ENCODE measurements around the gene LSMEM2.
"Not testable (repeated sequence)": the region's sequence is repeated elsewhere in the genome, so short reads cannot be mapped to it uniquely, and the experiment has no call there.

LSMEM2 gene

GRCh38 chr3:50302095-50303012 is 23.5 kb downstream of the LSMEM2 start:
- no peak for ATAC-seq
- no peaks in the 10 kb centered on the region for H3K9me3 Mint-ChIP-seq
- H3K36me3 Mint-ChIP-seq = no peaks in the 10 kb centered on the region
- no peak overlapping the region for H3K4me3 Mint-ChIP-seq
- H3K4me1 Mint-ChIP-seq = peaks cover 28% of the 10 kb centered on the region
- peak overlapping the region; percentile 44 for H3K27ac Mint-ChIP-seq
- H3K27me3 Mint-ChIP-seq = no peaks in the 10 kb centered on the region

GRCh38 chr3:50303013-50303815 is 24.3 kb downstream of the LSMEM2 start, which contains the start of gene HYAL1:
HYAL1 (minus strand) TSS chr3:50303574; CDS start chr3:50302956, 618 bp downstream.
- H3K27me3 Mint-ChIP-seq = no peaks in the 10 kb centered on the region
- peaks cover 19% of the 10 kb centered on the region for H3K4me1 Mint-ChIP-seq
- no peaks in the 10 kb centered on the region for H3K36me3 Mint-ChIP-seq
- no peak within 1 kb of the TSS for H3K4me3 Mint-ChIP-seq
- peak within 1 kb of the TSS; percentile 44 for H3K27ac Mint-ChIP-seq
- H3K9me3 Mint-ChIP-seq = no peaks in the 10 kb centered on the region
- ATAC-seq = no peak

GRCh38 chr3:50304601-50305000 is 25.7 kb downstream of the LSMEM2 start:
- no peak for ATAC-seq
- Mint-ChIP-seq H3K27me3 (no peaks in the 10 kb centered on the region), H3K36me3 (no peaks in the 10 kb centered on the region), H3K27ac (no peak overlapping the region), H3K4me1 (peaks cover 16% of the 10 kb centered on the region), H3K9me3 (no peaks in the 10 kb centered on the region), H3K4me3 (no peak overlapping the region)

- not testable (repeated sequence) for H3K9me3 Mint-ChIP-seq, H3K27ac Mint-ChIP-seq, H3K27me3 Mint-ChIP-seq, H3K4me3 Mint-ChIP-seq, ATAC-seq, H3K36me3 Mint-ChIP-seq
- H3K4me1 Mint-ChIP-seq = peaks cover 18% of the 10 kb centered on the region
Observed at GRCh38 chr3:50312041-50312440, 33.2 kb downstream of the LSMEM2 start.

GRCh38 chr3:50314342-50314741 is 35.5 kb downstream of the LSMEM2 start:
- H3K9me3 Mint-ChIP-seq = no peaks in the 10 kb centered on the region
- ATAC-seq = no peak
- H3K36me3 Mint-ChIP-seq = peaks cover 8% of the 10 kb centered on the region
- no peaks in the 10 kb centered on the region for H3K27me3 Mint-ChIP-seq
- peak overlapping the region; percentile 14 for H3K27ac Mint-ChIP-seq
- H3K4me3 Mint-ChIP-seq = no peak overlapping the region
- peaks cover 38% of the 10 kb centered on the region for H3K4me1 Mint-ChIP-seq

- no peak for ATAC-seq
- H3K4me1 Mint-ChIP-seq = peaks cover 42% of the 10 kb centered on the region
- peak overlapping the region; percentile 14 for H3K27ac Mint-ChIP-seq
- no peak overlapping the region for H3K4me3 Mint-ChIP-seq
- no peaks in the 10 kb centered on the region for H3K9me3 Mint-ChIP-seq
- peaks cover 8% of the 10 kb centered on the region for H3K36me3 Mint-ChIP-seq
- no peaks in the 10 kb centered on the region for H3K27me3 Mint-ChIP-seq
Observed at GRCh38 chr3:50314816-50315215, 35.9 kb downstream of the LSMEM2 start.

GRCh38 chr3:50316657-50317242 is 37.9 kb downstream of the LSMEM2 start:
- ATAC-seq = peak; percentile 63
- H3K36me3 Mint-ChIP-seq = peaks cover 8% of the 10 kb centered on the region
- peak overlapping the region; percentile 88 for H3K27ac Mint-ChIP-seq
- peak overlapping the region; percentile 62 for H3K4me3 Mint-ChIP-seq
- H3K9me3 Mint-ChIP-seq = no peaks in the 10 kb centered on the region
- H3K27me3 Mint-ChIP-seq = no peaks in the 10 kb centered on the region
- H3K4me1 Mint-ChIP-seq = peaks cover 52% of the 10 kb centered on the region

- no peak for ATAC-seq
- Mint-ChIP-seq H3K4me1 (peaks cover 54% of the 10 kb centered on the region), H3K9me3 (no peaks in the 10 kb centered on the region), H3K27me3 (no peaks in the 10 kb centered on the region), H3K4me3 (no peak overlapping the region), H3K36me3 (peaks cover 8% of the 10 kb centered on the region), H3K27ac (peak overlapping the region; percentile 88)
Observed at GRCh38 chr3:50317300-50317699, 38.4 kb downstream of the LSMEM2 start.

- no peak for ATAC-seq
- H3K27ac Mint-ChIP-seq = no peak overlapping the region
- no peaks in the 10 kb centered on the region for H3K27me3 Mint-ChIP-seq
- H3K4me3 Mint-ChIP-seq = no peak overlapping the region
- H3K4me1 Mint-ChIP-seq = peaks cover 62% of the 10 kb centered on the region
- H3K9me3 Mint-ChIP-seq = no peaks in the 10 kb centered on the region
- H3K36me3 Mint-ChIP-seq = peaks cover 8% of the 10 kb centered on the region
Observed at GRCh38 chr3:50318163-50318562, 39.3 kb downstream of the LSMEM2 start.

- no peak overlapping the region for H3K27ac Mint-ChIP-seq
- no peaks in the 10 kb centered on the region for H3K9me3 Mint-ChIP-seq
- peaks cover 8% of the 10 kb centered on the region for H3K36me3 Mint-ChIP-seq
- peaks cover 67% of the 10 kb centered on the region for H3K4me1 Mint-ChIP-seq
- H3K27me3 Mint-ChIP-seq = no peaks in the 10 kb centered on the region
- no peak for ATAC-seq
- H3K4me3 Mint-ChIP-seq = no peak overlapping the region
Observed at GRCh38 chr3:50318615-50319014, 39.7 kb downstream of the LSMEM2 start.

GRCh38 chr3:50319181-50319893 is 40.5 kb downstream of the LSMEM2 start:
- Mint-ChIP-seq H3K27ac (no peak overlapping the region), H3K4me3 (peak overlapping the region; percentile 17), H3K4me1 (peaks cover 72% of the 10 kb centered on the region), H3K36me3 (peaks cover 9% of the 10 kb centered on the region), H3K27me3 (no peaks in the 10 kb centered on the region), H3K9me3 (no peaks in the 10 kb centered on the region)
- no peak for ATAC-seq

- no peak for ATAC-seq
- Mint-ChIP-seq H3K27ac (peak overlapping the region; percentile 97), H3K9me3 (no peaks in the 10 kb centered on the region), H3K4me1 (peaks cover 77% of the 10 kb centered on the region), H3K27me3 (no peaks in the 10 kb centered on the region), H3K4me3 (peak overlapping the region; percentile 77), H3K36me3 (peaks cover 16% of the 10 kb centered on the region)
Observed at GRCh38 chr3:50319894-50320625, 41.2 kb downstream of the LSMEM2 start.

GRCh38 chr3:50320853-50321335 is 42.0 kb downstream of the LSMEM2 start:
- Mint-ChIP-seq H3K4me3 (peak overlapping the region; percentile 77), H3K4me1 (peaks cover 78% of the 10 kb centered on the region), H3K9me3 (no peaks in the 10 kb centered on the region), H3K27ac (peak overlapping the region; percentile 97), H3K27me3 (no peaks in the 10 kb centered on the region), H3K36me3 (peaks cover 21% of the 10 kb centered on the region)
- ATAC-seq = peak; percentile 82

All from stimulated activated memory B cell treated with anti-CD40 and anti-IgM and Interleukin-4, amounts not matched to agents 10 μg/mL and 1 μg/mL and 100 μg/mL, for 72 hours (primary cell).